Hepatocyte (in vitro differentiated cells): ENCODE measurements around the gene FOXRED2. TPM values are rescaled to one million over a fixed set of nuclear protein-coding genes. Genes with fewer than 3 reads are reported as not detected.
A peak's percentile ranks its signal among the peaks of the same experiment; 100 is the strongest.

Source experiments
- DNase-seq: peaks from one replicate; pipeline ENCODE4 v3.0.0-alpha.2; 2016; ENCODE audit warnings: low spot score
- H2AFZ ChIP-seq: fragments of 200-600 bp; sonication (generic); 2 replicates; pipeline ENCODE4 v1.6.0; 2016; ENCODE audit warnings: antibody characterized with exemption, mild to moderate bottlenecking
- H3K27ac ChIP-seq: fragments of 200-600 bp; sonication (generic); 2 replicates; pipeline ENCODE4 v1.5.1; 2016; ENCODE audit warnings: mild to moderate bottlenecking
- H3K27me3 ChIP-seq: fragments of 200-600 bp; sonication (generic); 2 replicates; pipeline ENCODE4 v1.6.1; 2016
- H3K36me3 ChIP-seq: fragments of 200-600 bp; sonication (generic); replicated peaks from 2 replicates; pipeline ENCODE4 v1.5.1; 2016; ENCODE audit warnings: low read depth; ENCODE audit not compliant: insufficient read depth
- H3K4me1 ChIP-seq: fragments of 200-600 bp; sonication (generic); 2 replicates; pipeline ENCODE4 v1.5.1; 2016; ENCODE audit warnings: mild to moderate bottlenecking, moderate library complexity; ENCODE audit not compliant: insufficient read depth
- H3K4me2 ChIP-seq: fragments of 200-600 bp; sonication (generic); 2 replicates; pipeline ENCODE4 v1.6.0; 2016
- H3K4me3 ChIP-seq: fragments of 200-600 bp; sonication (generic); 2 replicates; pipeline ENCODE4 v1.5.1; 2016; ENCODE audit warnings: mild to moderate bottlenecking
- H3K79me2 ChIP-seq: fragments of 200-600 bp; sonication (generic); 2 replicates; pipeline ENCODE4 v1.6.0; 2017; ENCODE audit warnings: mild to moderate bottlenecking
- H3K9me2 ChIP-seq: fragments of 200-600 bp; sonication (generic); replicated peaks from 2 replicates; pipeline ENCODE4 v1.6.0; 2017; ENCODE audit warnings: mild to moderate bottlenecking; ENCODE audit not compliant: insufficient read depth
- H3K9me3 ChIP-seq: fragments of 200-600 bp; sonication (generic); 2 replicates; pipeline ENCODE4 v1.5.1; 2016; ENCODE audit warnings: low read depth, mild to moderate bottlenecking
- H4K20me1 ChIP-seq: fragments of 200-600 bp; sonication (generic); 2 replicates; pipeline ENCODE4 v1.6.0; 2016; ENCODE audit warnings: mild to moderate bottlenecking; ENCODE audit not compliant: insufficient read depth, poor library complexity, severe bottlenecking
- CTCF ChIP-seq: fragments of 200-600 bp; sonication (generic); IDR thresholded peaks from 2 replicates; pipeline ENCODE4 v1.5.1; 2016; ENCODE audit warnings: antibody characterized with exemption, mild to moderate bottlenecking; ENCODE audit not compliant: poor library complexity
- EZH2 ChIP-seq: fragments of 200-600 bp; sonication (generic); IDR thresholded peaks from 2 replicates; pipeline ENCODE4 v1.6.1; 2016; ENCODE audit warnings: antibody characterized with exemption, mild to moderate bottlenecking, borderline replicate concordance
- EZH2phosphoT487 ChIP-seq: fragments of 200-600 bp; sonication (generic); IDR thresholded peaks from one replicate; pipeline ENCODE4 v1.6.1; 2018; ENCODE audit warnings: antibody characterized with exemption, mild to moderate bottlenecking, low read depth, moderate library complexity; ENCODE audit not compliant: unreplicated experiment, severe bottlenecking
- WGBS: methylation state at CpG from one replicate; pipeline ENCODE4 v1.1.6; 2016; ENCODE audit warnings: low lambda C conversion rate; ENCODE audit errors: missing lambda C conversion rate; 5-methylcytosine and 5-hydroxymethylcytosine counted together
- polyA plus RNA-seq: library from polyadenylated mRNA; unstranded; fragments of >200 nt; fragmentation: Nextera tagmentation; extraction: Ambion mirVana; gene quantifications from 2 replicates; pipeline ENCODE4 v1.2.1, GENCODE V29; 2016
- total RNA-seq: library from RNA; depleted of rRNA; stranded (reverse); fragments of >200 nt; gene quantifications from 2 replicates; pipeline ENCODE4 v1.2.3, GENCODE V29; 2014

The FOXRED2 gene
- total and polyA plus RNA-seq, 2 experiments from 2014 or later: 7.7 to 8.5 TPM

- 36% methylated on average over 6 of the region's 6 CpGs for WGBS
- H3K4me2 ChIP-seq: no peak overlapping the region
- H3K27ac ChIP-seq: no peak overlapping the region
- peaks cover 8% of the 10 kb centered on the region for H3K27me3 ChIP-seq
- H4K20me1 ChIP-seq: no peaks in the 10 kb centered on the region
- H3K9me2 ChIP-seq: no peaks in the 10 kb centered on the region
- TF ChIP-seq EZH2: no peak
- no peak for TF ChIP-seq EZH2phosphoT487
- no peak for TF ChIP-seq CTCF
- H3K9me3 ChIP-seq: no peaks in the 10 kb centered on the region
- no peak overlapping the region for H3K4me3 ChIP-seq
- DNase-seq: peak; percentile 32
- no peaks in the 10 kb centered on the region for H3K4me1 ChIP-seq
- no peak overlapping the region for H2AFZ ChIP-seq
- H3K79me2 ChIP-seq: no peaks in the 10 kb centered on the region
- no peaks in the 10 kb centered on the region for H3K36me3 ChIP-seq
Measured at GRCh38 chr22:36546932-36547331, 40.1 kb upstream of the FOXRED2 start.

GRCh38 chr22:36546092-36546804 lies 39.4 kb upstream of the FOXRED2 start:
- H2AFZ ChIP-seq: no peak overlapping the region

GRCh38 chr22:36544107-36544620 lies 37.3 kb upstream of the FOXRED2 start:
- Histone ChIP-seq H3K4me2 (no peak overlapping the region), H3K9me2 (no peaks in the 10 kb centered on the region), H3K27me3 (no peaks in the 10 kb centered on the region), H4K20me1 (no peaks in the 10 kb centered on the region), H3K9me3 (no peaks in the 10 kb centered on the region), H3K79me2 (no peaks in the 10 kb centered on the region), H3K36me3 (no peaks in the 10 kb centered on the region), H3K4me1 (no peaks in the 10 kb centered on the region), H2AFZ (no peak overlapping the region), H3K27ac (no peak overlapping the region), H3K4me3 (no peak overlapping the region)
- no peak for TF ChIP-seq EZH2
- TF ChIP-seq EZH2phosphoT487: no peak
- TF ChIP-seq CTCF: no peak
- no peak for DNase-seq
- 86% methylated on average over 11 of the region's 11 CpGs for WGBS

More at GRCh38 chr22:36546092-36546804, 39.4 kb upstream of the FOXRED2 start:
- peaks cover 3% of the 10 kb centered on the region for H3K27me3 ChIP-seq
- H3K4me2 ChIP-seq: no peak overlapping the region
- TF ChIP-seq CTCF (peak; percentile 81), EZH2 (no peak)
- H3K79me2 ChIP-seq: no peaks in the 10 kb centered on the region
- no peaks in the 10 kb centered on the region for H4K20me1 ChIP-seq
- peak; percentile 67 for DNase-seq
- WGBS: 32% methylated on average over 23 of the region's 23 CpGs
- H3K4me1 ChIP-seq: no peaks in the 10 kb centered on the region
- H3K4me3 ChIP-seq: no peak overlapping the region
- H3K27ac ChIP-seq: no peak overlapping the region
- no peaks in the 10 kb centered on the region for H3K9me2 ChIP-seq
- H3K36me3 ChIP-seq: no peaks in the 10 kb centered on the region
- no peaks in the 10 kb centered on the region for H3K9me3 ChIP-seq
